Colonic mucosa (tissue), 4 donors: ENCODE data around the gene PLCG1. TPM values are rescaled to one million over a fixed set of nuclear protein-coding genes. Genes with fewer than 3 reads are reported as not detected.

Experiments
- DNase-seq: peaks from one replicate; pipeline ENCODE4 v3.0.0-alpha.2; 2020
- H3K27ac ChIP-seq: fragments of 200-600 bp; one replicate; pipeline ENCODE4 v1.8.0; 2021
- H3K27me3 ChIP-seq: fragments of 200-600 bp; one replicate; pipeline ENCODE4 v1.8.0; 2021
- H3K36me3 ChIP-seq: fragments of 200-600 bp; one replicate; pipeline ENCODE4 v1.8.0; 2021
- H3K4me1 ChIP-seq: fragments of 200-600 bp; one replicate; pipeline ENCODE4 v1.8.0; 2021; ENCODE audit warnings: mild to moderate bottlenecking
- H3K4me3 ChIP-seq: fragments of 200-600 bp; one replicate; pipeline ENCODE4 v1.8.0; 2021
- H3K9ac ChIP-seq, 2 donors: one replicate each; pipeline ENCODE4 v1.7.0; 2013; ENCODE audit warnings: control low read depth in 2 of 2, low read depth in 2 of 2, low read length in 2 of 2
- H3K9me3 ChIP-seq: fragments of 200-600 bp; one replicate; pipeline ENCODE4 v1.8.0; 2021
- intact Hi-C: fragments of 100-400 bp; cut with DNase I; formaldehyde crosslinking; loops from one replicate; pipeline ENCODE4 v1.14.1; 2022
- total RNA-seq, 2 donors: library from RNA; stranded (reverse); fragmentation: NEBNext Ultra II Directional in 1 of 2; extraction: Animal tissue kit (Norgen Biotek cat#: 25700) in 1 of 2; gene quantifications; one replicate each; pipeline ENCODE4 v1.2.1, GENCODE V29; 2021
- TF ChIP-seq, protein P1 (sequence below): fragments of 200-600 bp; IDR thresholded peaks from one replicate; pipeline ENCODE4 v1.8.0; 2022; ENCODE audit warnings: antibody characterized with exemption, mild to moderate bottlenecking
- donor health status: healthy.
- donor health status: DM: no; HTN: no; CAD: no.
- donor health status: DM: no; HTN: no; CAD: no.

Gene PLCG1
- total RNA-seq, 2 donors from 2014 or later: 57.3 to 67.4 TPM

DNA sequence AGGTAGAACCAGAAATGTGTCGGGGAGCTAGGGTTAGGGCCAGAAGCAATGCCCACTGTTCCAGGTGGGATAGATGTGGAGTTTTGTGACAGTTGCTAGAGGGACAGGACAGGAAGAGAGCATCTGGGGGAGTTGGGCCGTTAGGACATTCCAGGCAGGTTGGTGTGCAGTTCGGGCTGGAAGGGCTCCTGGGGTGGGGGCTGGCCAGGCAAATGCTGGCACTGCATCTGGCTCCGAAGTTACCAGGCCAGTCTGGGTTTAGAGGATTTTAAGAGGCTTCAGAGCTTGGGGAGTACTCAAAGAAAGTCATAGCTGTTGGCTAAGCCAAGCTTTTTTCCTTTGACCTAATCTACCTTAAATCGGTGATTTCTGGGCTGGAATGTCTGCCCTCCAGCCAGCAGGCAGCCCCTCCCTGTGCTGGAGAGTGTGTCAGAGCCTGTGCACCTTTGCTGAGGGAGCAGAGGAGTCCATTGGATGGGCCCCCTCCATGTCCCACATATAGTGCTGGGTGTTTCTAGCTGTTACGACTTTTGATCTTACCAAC lies 20.8 kb downstream of the PLCG1 start:
- TF ChIP-seq, protein P1, sequence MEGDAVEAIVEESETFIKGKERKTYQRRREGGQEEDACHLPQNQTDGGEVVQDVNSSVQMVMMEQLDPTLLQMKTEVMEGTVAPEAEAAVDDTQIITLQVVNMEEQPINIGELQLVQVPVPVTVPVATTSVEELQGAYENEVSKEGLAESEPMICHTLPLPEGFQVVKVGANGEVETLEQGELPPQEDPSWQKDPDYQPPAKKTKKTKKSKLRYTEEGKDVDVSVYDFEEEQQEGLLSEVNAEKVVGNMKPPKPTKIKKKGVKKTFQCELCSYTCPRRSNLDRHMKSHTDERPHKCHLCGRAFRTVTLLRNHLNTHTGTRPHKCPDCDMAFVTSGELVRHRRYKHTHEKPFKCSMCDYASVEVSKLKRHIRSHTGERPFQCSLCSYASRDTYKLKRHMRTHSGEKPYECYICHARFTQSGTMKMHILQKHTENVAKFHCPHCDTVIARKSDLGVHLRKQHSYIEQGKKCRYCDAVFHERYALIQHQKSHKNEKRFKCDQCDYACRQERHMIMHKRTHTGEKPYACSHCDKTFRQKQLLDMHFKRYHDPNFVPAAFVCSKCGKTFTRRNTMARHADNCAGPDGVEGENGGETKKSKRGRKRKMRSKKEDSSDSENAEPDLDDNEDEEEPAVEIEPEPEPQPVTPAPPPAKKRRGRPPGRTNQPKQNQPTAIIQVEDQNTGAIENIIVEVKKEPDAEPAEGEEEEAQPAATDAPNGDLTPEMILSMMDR: no peak
- H3K4me3 ChIP-seq: no peak overlapping the region
- H3K36me3 ChIP-seq: no peaks in the 10 kb centered on the region
- DNase-seq: no peak
- intact Hi-C loops: no loop called here
- H3K9me3 ChIP-seq: no peaks in the 10 kb centered on the region
- H3K9ac ChIP-seq: no peak overlapping the region
- H3K27ac ChIP-seq: peak overlapping the region; percentile 34
- no peaks in the 10 kb centered on the region for H3K4me1 ChIP-seq
- no peaks in the 10 kb centered on the region for H3K27me3 ChIP-seq

DNA sequence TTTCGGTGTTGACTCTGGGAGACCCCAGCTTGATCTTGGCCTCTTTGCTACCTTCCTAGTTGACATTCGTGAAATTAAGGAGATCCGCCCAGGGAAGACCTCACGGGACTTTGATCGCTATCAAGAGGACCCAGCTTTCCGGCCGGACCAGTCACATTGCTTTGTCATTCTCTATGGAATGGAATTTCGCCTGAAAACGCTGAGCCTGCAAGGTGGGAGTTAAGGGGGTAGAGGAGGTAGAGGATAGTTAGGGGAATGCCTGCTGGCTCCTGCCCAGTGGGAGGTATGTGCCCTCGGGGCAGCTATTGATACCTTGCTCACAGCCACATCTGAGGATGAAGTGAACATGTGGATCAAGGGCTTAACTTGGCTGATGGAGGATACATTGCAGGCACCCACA lies 22.2 kb downstream of the PLCG1 start:
- TF ChIP-seq, protein P1: no peak
- intact Hi-C loops: no loop called here

GRCh38 chr20:41160686-41161085 lies 23.3 kb downstream of the PLCG1 start:
- TF ChIP-seq, protein P1: no peak
- H3K27ac ChIP-seq: no peak overlapping the region
- no peak overlapping the region for H3K9ac ChIP-seq
- DNase-seq: no peak
- H3K4me3 ChIP-seq: no peak overlapping the region
- no peaks in the 10 kb centered on the region for H3K4me1 ChIP-seq
- peaks cover 13% of the 10 kb centered on the region for H3K36me3 ChIP-seq
- intact Hi-C loops: no loop called here
- H3K27me3 ChIP-seq: no peaks in the 10 kb centered on the region
- H3K9me3 ChIP-seq: no peaks in the 10 kb centered on the region

More for the DNA sequence above, 22.2 kb downstream of the PLCG1 start:
- no peak overlapping the region for H3K27ac ChIP-seq
- H3K9ac ChIP-seq: no peak overlapping the region
- no peaks in the 10 kb centered on the region for H3K4me1 ChIP-seq
- no peak overlapping the region for H3K4me3 ChIP-seq
- H3K9me3 ChIP-seq: no peaks in the 10 kb centered on the region
- H3K27me3 ChIP-seq: no peaks in the 10 kb centered on the region
- DNase-seq: no peak
- H3K36me3 ChIP-seq: peaks cover 9% of the 10 kb centered on the region

DNA sequence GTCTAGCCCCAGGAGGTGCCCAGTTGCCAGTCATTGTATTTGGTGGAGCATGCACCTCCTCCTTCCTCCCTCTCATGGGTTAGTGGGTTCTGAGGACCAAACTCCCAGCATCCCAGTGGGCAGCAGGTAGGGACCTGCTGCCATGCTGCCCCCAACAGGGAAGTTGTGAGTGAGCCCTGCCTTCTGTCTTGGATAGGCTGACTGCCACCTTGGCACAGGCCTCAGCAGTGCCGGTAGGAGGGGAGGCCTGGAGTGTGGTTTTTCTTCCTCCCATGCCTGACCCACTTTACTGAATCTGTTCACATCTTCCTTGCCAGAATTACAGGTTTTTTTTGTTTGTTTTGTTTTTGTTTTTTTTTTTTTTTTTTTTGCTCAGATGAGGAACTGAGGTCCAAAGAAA lies 24.5 kb downstream of the PLCG1 start:
- TF ChIP-seq, protein P1: no peak
- Histone ChIP-seq H3K36me3 (peaks cover 13% of the 10 kb centered on the region), H3K4me1 (no peaks in the 10 kb centered on the region), H3K9me3 (no peaks in the 10 kb centered on the region), H3K9ac (no peak overlapping the region), H3K27me3 (no peaks in the 10 kb centered on the region), H3K27ac (no peak overlapping the region), H3K4me3 (no peak overlapping the region)
- intact Hi-C loops: no loop called here
- DNase-seq: no peak

DNA sequence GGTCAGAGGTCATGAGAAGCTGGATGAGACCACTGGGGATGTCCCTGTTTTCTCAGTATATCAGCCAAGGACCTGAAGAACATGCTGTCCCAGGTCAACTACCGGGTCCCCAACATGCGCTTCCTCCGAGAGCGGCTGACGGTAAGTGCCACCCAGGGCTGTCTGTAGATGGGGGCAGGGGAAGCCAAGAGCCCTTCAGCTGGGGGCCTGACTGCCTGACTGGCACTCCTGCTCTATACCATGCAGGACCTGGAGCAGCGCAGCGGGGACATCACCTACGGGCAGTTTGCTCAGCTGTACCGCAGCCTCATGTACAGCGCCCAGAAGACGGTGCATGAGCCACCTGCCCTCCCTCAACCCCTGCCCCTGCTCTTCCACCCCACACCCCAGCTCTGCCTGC lies 25.1 kb downstream of the PLCG1 start:
- H3K27ac ChIP-seq: no peak overlapping the region
- intact Hi-C loops: no loop called here
- H3K36me3 ChIP-seq: peaks cover 17% of the 10 kb centered on the region

More for the DNA sequence above, 25.1 kb downstream of the PLCG1 start:
- H3K9me3 ChIP-seq: no peaks in the 10 kb centered on the region
- DNase-seq: no peak
- no peaks in the 10 kb centered on the region for H3K4me1 ChIP-seq
- TF ChIP-seq, protein P1: no peak
- no peak overlapping the region for H3K4me3 ChIP-seq
- H3K9ac ChIP-seq: no peak overlapping the region
- no peaks in the 10 kb centered on the region for H3K27me3 ChIP-seq
